ENCODE data around the gene EPAS1.

Gene EPAS1

DNA sequence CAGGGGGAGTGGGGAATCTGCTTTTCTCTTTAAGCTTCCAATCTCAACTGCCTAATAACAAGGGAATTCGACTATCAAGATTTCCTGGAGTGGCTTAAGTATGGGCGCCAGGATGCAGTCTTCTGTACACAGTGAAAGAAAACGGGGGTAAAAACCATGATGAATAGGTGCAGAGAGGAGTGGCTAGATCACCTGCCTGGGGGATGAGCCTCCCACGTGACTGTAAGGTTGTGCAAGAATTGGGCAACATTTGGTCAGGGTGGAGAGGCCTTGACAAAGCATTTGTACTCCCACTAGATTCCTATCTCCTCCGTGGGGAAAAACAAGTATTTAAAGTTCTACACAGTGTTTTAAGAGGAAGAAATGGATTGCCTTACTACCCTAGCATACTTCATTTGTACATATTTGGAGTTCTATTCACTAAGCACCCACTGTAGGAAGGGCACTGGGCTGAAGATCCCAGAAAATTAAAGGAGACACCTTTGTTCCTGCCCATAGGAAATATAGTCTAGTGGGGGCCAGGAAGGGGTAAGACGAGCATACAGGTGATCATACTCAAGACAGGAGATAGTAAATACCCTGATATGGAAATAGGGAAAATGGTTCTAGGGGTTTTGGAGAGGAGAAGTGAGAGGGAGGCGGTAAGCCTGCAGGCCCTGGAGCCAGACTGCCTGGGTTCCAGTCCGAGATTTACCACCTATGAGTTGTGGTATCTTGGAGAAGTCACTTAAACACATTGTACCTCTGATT is 29.2 kb downstream of the EPAS1 start:
- no peak for DNase-seq

DNA sequence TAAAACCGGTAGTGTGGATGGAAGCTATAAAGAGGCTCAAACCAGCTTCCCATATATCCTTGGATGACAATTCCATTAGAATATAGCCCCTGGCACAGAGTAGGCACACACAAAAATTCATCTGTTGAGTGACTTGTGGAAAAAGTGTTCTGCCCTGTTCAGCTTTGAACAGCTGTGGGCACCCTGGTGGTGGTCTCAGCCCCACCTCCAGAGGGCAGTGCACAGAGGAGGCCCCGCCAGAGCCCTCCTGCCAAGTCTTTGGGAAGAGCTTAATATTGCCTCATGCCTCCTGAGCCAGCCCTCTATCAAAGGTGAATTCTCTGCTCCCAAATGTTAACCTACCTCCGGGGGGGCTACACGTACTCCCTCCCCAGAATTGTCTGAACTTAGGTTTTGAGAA is 30.4 kb downstream of the EPAS1 start:
- DNase-seq: no peak

DNA sequence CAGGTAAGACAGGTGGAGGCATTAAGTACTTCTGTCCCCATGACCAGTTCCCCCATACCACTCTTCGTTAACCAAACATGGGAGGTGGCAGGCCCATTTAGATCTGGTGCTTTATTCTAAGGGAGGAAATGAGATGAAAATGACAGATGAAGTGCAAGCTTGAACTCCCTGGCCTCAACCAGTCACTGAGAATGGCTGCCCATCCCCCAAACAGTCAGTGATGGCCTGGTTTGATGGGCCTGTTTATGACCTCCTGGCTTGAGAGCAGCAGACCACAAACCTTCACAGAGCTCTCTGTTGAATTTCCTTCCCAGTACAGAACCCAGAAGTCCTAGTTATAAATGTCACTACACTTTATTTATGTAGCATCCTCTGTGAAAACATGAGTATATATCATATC is 31.1 kb downstream of the EPAS1 start:
- DNase-seq: no peak

DNA sequence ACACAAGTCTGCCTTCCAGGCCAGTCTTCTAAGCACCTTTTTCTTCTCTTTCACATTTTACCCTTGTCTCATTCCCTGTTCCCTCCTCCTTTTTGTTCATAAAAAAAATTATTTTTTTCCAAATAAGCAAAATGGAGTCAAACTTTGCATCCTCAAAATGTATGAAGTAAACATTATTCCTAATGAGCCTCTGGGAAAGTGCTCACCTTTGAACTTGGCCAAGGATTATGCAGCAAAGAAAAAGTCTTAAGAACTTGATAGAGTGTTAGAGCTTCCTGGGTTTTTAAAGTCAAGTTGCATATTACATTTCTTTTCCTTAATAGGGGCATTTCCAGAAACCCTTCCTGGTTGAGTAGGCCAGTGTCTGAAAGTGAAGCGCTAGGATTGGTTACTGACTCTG is 31.6 kb downstream of the EPAS1 start:
- no peak for DNase-seq

DNA sequence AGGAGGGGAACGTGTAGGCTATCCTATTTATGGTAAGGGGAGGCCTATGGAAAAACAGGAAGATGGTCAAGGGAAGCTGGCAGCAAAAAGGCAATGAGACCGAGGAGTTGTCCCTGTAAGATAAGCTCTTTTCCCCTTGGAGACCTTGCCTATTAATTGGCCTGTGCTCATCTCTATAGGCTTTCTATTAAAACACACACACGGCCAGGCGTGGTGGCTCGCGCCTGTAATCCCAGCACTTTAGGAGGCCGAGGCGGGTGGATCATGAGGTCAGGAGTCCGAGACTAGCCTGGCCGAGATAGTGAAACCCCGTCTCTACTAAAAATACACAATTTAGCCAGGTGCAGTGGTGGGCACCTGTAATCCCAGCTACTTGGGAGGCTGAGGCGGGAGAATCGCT is 32.1 kb downstream of the EPAS1 start:
- DNase-seq: no peak

DNA sequence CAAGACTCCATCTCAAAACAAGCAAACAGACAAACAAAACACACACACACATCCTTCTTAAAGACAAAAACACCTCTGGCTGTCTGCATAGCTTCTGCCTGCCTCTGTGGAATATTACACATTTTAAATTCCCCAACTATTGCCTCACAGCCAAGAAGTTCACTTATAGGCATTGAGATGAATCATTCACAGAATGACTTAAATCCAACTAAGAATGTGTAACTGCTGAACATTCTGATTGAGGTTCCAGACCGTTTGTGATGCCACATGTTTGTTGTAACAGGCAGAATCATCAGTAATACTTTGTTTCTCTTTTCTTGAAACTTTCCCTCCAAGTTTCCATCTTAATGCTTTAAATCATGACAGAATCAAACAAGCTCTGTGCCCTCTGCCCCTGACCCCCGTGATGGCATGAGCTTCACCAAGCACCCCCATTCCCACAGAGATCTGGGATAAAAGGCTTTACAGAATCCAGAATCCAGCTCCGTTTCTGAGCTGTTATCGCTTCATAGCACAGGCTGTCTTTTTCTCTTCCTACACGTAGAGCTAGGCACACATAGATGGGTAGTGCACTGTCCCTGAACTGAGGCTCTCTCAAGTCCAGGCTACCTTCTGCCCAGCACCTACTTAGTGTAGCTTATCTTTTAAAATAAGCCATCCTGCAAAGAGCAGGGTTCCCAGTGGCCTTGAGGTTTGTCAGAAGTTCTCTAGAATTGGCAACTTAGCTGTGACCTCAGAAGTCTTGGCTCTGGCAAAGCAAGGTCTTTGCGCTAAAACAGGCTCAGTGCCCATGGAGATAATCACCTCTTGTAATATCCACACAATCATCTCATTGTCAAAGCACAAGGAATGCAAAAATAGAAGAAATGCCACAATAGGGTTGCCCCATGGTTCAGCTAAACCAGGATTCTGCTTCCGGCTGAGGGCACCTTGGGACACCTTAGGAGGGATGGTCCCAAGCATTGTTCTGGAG is 32.9 kb downstream of the EPAS1 start:
- DNase-seq: no peak

DNA sequence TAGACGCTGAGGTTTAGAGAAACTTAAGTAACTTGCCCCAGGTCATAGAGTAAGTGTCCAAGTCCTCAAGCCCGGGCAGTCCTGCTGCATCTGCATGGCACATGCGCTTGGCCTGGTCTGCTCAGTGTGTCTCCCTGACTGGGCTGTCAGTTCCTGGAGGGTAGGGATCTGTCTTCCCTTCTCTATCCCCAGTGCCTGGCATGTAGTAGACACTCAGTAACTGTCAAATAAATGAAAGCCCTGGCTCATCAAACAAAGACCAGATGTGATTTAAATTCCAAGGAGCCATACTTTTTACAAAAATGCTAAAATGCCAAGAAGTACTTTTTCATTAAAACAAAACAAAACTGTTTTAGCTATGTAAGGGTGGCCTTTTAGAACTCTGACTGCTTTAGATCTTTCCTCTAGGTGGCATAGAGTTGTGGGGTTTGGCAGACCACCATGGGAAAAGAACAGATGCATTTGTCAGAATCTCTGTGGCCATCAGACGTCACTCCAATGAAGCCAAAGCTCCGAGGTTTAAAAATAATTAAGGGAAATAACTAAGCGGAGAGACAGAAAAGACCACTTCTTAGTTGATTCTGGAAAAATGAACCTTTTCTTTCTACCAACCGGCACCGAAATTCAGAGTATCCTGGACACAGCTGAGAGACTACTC is 34.0 kb downstream of the EPAS1 start:
- no peak for DNase-seq

DNA sequence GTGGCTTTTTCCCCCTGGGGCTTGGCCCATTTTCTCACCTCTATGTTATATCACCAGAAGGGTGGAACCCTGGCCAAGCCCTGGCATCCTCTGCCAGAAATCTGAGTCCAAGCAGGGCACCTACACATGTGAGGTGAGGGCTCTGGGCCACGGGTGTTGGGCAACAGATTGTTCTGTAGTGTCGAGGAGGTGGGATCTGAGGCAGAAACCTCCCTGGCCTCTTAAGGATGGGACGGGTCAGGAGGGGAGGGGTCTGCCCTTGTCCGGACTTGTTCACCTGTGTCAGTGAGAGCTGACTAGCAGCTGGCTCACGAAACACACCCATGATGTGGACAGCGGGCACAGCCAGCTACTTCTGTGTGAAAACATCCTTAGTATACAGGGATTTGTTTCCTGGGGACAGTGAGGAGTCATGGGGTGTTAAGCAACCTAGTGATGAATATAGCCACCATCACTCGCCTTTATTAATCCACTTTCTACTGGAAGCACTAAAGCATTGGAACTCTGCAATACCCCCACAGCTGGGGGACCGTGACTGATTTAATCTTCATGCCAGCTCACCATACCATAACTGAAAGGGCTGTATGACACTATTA is 35.6 kb downstream of the EPAS1 start:
- DNase-seq: no peak

DNA sequence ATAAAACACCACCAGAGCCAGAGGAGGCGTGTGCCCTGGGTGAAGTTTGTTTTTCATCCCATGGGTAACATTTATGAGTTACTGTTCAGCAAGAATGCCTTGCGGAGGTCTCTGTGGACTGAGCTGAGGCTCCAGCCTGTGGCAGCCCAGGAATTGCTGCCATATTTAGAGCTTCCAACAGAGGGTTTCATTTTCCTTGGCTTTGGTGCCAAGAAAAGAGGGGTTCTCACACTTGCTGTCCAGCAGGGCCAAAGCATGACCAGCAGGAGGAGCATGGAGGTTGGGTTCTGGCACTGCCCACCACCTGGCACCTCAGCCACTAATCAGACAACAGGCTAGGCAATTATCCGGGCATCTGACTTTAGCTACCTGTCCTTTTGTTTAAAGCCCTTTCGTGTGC is 36.7 kb downstream of the EPAS1 start:
- DNase-seq: no peak

DNA sequence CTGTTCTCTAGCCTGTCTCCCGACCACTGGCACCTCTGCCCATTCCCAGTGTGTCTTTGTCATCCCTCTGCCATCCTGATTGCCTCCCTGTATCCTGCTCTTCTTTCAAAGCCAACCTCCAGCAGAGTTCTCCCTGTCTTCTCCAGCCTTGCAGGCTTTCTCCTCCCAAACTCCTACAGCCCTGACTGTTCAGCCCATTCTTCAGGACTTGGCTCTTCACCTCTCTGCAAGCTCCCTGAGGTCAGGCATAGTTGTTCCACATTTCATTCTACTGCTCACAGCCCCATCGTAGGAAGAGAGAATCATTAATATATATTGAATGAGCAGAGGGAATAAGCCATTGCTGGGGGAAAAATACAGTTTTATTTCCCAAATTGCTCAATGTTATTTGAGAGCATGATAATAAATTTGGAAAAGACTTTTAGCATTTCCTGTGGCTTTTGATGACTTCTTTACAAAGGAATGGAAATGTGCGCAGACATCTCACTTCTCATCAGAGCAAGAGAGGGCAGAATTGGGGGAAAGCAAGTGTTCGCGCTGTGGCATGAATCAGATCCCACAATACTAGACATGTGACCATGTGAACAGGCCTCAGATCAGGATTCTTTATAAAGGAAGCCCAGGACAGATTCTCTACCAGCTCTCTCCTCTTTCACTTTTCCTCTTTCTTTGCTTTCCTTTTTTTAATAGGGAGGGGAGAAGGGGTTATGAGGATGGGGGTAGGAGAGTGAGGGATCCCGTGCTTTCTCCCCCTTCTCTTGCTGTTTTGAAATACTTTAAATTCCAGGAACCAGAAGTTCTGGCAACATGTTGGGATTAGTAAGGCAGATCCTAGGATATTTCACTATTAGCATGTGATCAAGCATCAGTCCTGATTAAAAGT is 37.4 kb downstream of the EPAS1 start:
- DNase-seq: no peak

DNA sequence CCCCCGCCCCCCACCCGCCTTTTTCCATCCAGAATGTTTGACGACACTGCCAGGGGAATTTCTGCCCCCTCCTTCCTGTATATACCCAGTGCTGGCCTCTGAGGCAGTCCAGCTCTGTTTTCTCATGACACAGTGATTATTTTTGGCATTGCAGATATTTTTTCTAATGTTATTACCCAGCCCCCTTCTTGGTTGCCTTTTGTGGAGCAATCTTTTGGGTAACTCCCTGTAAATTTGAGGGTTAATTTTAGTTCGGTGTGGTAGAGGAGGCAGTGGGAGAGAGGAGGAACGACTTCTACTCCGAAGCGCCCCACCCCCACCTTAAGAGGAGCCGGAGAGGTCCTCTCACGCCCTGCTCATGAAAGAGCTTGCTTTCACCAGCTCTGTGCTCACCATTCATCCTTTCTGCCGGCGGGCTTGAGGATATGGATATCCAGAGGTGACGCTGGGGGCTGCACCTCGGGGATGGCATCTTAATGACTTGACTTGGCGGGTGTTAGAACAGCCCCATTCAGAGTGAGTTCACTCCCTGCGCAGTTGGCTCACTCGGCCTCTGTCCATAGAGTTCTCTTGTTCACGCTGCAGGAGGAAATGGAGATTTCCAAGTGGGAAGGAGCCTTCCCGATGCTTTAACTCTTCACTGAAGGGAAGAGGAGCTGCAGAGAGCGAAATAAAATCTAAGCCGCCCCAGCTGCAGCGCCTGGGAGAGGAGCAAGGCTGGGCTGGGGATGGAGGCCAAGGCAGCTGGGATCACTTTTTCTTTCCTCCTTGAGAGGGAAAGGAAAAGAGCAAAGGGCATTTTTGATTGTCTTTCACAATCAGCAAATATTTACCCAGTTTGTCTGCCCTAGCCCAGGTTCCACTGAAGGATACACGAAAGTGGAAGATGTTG is 38.4 kb downstream of the EPAS1 start:
- DNase-seq: no peak

DNA sequence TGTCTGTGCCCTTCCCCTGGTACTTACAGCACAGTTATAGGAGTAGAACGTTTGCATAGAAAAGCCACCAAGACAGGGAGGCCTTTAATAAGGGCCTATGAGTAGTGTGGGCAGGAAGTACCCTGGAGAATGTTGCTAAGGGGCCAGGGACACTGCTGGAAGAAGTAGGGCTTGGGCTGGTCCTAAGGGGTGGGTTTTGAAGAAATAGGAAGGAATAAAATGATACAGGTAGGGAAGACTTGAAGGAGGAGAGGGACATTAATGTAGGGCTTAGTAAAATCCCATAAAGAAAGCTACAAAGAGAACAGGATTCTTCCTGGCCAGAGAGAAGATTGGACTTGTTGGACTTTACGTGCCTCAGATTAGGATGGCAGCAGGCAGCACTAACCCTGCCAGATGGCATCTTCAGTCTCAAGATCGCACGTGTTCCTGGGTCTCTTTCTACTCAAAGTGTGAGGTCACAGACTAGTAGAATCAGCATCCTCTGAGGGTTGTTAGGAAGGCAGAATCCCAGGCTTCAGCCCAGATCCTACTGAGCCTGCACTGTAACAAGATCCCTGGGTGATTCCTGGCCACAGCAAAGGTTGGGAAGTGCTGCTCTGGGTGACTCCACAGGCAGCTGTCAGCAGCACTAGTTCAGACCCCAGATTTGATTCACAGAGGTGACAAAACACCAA is 39.2 kb downstream of the EPAS1 start:
- no peak for DNase-seq

DNA sequence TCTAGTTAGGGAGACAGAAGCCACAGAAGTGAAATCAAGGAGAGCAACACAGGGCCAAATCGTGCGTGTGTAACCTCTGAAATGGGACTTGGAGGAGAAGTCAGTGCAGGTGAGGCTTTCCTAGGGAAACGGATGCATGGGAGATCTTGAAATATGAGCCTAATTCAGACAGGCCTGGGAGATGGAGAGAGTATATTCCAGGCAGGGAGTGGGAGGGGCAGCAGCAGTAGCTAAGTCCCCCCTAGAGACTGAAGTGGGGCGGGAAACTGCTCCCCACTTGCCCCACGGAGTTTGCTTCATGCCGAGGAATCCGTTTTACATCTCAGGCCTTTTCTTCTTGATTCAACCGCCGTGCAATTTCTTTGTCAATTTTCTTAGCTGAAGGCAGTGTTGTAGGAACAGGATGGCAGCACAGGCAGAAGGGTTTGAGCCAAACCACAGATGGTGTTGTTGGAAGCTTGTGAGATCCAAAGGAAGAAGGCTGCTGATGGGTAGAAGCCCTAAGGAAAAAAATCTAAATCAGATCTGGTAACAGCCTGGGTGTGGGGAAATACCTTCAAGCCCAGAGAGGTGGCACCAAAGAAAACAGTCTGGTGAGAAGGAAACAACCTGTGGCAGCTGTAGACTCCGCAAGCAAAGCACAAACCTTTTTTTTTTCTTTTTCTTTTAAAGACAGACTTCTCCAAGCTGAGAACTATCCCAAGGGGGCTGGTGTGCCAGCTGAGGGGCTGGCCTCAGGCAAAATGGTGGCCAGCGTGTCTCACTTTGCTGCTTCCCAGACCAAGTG is 40.2 kb downstream of the EPAS1 start:
- DNase-seq: no peak

DNA sequence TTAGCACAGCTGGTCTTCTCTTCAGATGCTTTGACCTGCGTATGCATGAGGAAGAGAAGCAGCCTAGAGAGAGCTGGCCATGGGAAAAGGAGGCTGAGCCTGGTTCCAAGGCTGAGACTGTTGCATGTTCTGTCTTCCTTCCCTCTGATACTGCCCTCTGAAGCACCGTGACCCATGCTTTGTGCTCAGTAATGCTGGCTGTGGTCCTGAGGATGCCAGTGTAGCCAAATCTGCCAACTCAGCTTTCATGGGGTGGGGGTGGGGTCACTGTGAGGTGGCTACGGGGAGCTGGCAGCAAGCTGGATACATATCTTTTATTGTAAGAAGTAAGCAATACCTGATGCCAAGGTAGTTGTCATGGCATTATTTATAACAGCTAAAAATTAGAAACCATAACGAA is 41.5 kb downstream of the EPAS1 start:
- DNase-seq: no peak

DNA sequence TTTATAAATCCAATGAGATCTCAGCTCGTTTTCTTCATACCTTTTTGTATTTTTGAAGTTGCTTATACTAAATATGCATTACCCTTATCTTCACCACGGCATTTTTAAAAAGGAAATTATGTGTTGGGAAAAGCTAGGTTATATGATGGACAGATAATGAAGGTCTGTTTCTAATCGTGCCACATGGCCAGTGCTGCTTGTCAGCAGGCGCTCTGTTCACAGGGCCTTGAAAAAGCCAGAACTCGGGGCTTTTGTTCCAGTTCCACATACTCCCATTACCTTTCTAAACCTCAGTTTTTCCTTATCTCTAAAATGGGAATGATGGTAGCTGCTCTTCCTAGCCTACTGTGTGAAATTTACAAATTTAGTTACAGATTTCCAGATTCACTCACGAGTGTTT is 42.0 kb downstream of the EPAS1 start:
- no peak for DNase-seq

DNA sequence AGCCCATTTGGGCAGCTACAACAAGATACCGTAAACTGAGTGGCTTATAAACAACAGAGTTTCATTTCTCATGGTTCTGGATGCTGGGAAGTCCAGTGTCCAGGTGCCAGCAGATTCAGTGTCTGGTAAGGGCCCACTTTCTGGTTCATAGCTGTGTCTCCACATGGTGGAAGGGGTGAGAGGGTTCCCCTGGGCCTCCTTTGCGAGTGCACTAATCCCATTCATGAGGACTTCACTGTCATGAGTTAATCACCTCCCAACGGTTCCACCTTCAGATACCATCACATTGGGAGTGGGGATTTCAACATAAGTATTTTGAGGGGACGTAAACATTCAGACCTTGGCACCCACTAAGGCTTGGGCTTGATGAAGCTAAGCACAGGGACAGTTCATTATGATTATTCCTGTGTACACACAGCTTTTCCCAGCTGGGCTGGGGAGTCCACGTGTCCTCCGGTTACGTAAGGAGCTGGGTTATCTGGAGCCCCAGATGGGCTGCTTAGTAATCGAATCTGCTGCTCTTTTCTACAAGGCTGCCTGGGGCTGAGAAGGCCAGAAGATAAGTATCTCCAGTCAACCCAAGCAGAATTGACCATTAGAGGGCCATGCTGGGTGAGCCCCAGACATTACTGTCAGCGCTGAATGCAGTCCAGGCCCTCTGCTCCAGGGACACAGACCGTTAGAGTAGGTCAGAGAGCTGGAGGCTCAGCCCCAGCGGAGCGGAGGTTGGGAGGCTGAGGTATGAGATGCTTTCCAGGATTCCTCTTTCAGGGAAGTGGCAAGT is 42.7 kb downstream of the EPAS1 start:
- DNase-seq: no peak

DNA sequence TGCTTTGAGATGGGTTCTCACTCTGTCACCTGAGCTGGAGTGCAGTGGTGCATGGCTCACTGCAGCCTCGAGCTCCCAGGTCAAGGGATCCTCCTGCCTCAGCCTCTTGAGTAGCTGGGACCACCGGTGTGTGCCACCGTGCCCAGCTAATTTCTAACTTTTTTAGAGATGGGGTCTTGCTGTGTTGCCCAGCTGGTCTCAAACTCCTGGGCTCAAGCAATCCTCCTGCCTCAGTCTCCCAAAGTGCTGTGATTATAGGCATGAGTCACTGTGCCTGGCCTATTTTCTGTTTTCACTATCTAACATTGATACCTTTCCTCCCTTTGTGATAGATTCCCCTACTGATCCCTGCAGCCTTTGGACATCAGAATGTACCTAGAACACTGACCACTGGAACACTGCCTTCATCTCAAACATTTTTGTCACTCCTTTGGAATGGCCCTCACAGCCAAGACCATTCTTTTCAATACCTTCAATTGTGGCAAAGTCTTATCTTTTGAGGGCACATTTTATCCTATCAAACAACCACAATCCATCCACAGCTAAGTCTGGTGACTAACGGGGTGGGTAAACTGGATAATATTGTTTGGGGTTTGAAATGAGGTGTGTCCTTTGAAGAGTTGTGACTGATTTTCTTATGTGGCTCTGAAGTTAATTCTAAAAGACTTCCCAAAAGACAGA is 43.7 kb downstream of the EPAS1 start:
- DNase-seq: no peak
